ENCODE measurements around the gene MESP1. TPM values are rescaled to one million over a fixed set of nuclear protein-coding genes. Genes with fewer than 3 reads are reported as not detected.

MESP1 gene
- total and polyA plus RNA-seq, 2 of the 4 experiments (the other 2 are of a cell fraction): under 0.01 to 0.10 TPM

- DNase-seq (no peak), ATAC-seq (ENCODE audit: low read depth) (no peak)
- Histone ChIP-seq H4K20me1 (ENCODE audit: insufficient read depth, low read length) (no peaks in the 10 kb centered on the region), H3K79me1 (ENCODE audit: low read depth in 1 of 2, low read length in 2 of 2) (no peaks in the 10 kb centered on the region), H4K91ac (ENCODE audit: insufficient read depth, low read depth, low read length) (no peak overlapping the region), H3K9ac (ENCODE audit: low read depth, low read length) (no peak overlapping the region), H4K8ac (ENCODE audit: low read depth in 2 of 2, low read length in 2 of 2) (no peak overlapping the region), H3K4me3 (ENCODE audit: insufficient read depth, low read depth, low read length) (no peak overlapping the region), H3K9me1 (ENCODE audit: insufficient read depth, low read length) (0 out of 2 replicates have a peak, but pooled peaks cover 5% of the 10 kb centered on the region), H2AFZ (replicated peaks; ENCODE audit: low read length, poor library complexity) (no peak overlapping the region), H3K36me3 (ENCODE audit: control insufficient read depth, insufficient read depth, low read length) (peaks cover 37% of the 10 kb centered on the region), H3K18ac (ENCODE audit: low read depth, low read length) (no peak overlapping the region), H2BK15ac (ENCODE audit: low read depth, low read length) (no peak overlapping the region), H2BK120ac (ENCODE audit: low read depth, low read length) (no peak overlapping the region), H3K14ac (replicated peaks; ENCODE audit: low read depth, low read length) (no peak overlapping the region), H3K4ac (ENCODE audit: low read depth, low read length) (no peak overlapping the region), H3K27me3 (ENCODE audit: control insufficient read depth, insufficient read depth, low read length) (no peaks in the 10 kb centered on the region), H4K5ac (ENCODE audit: low read depth, low read length) (no peak overlapping the region), H3K4me2 (ENCODE audit: low read depth, low read length) (no peak overlapping the region), H3K56ac (ENCODE audit: extremely low read depth, insufficient read depth, low read length) (no peak overlapping the region), H2AK5ac (ENCODE audit: low read depth, low read length) (no peak overlapping the region), H2BK20ac (ENCODE audit: low read depth, low read length) (no peak overlapping the region), H3K23ac (ENCODE audit: low read depth, low read length) (no peak overlapping the region), H2BK5ac (ENCODE audit: low read depth, low read length, poor library complexity, severe bottlenecking) (no peak overlapping the region), H3K9me3 (ENCODE audit: control insufficient read depth, insufficient read depth, low read length) (peaks cover 8% of the 10 kb centered on the region; the same call in 1 of the 2 replicates), H3K27ac (ENCODE audit: insufficient read depth, low read length) (no peak overlapping the region), H2AK9ac (replicated peaks; ENCODE audit: low read depth, low read length, poor library complexity) (peak overlapping the region; percentile 73), H3K4me1 (ENCODE audit: control insufficient read depth, insufficient read depth, low read length) (peaks cover 5% of the 10 kb centered on the region)
- TF ChIP-seq ELK1 (IDR thresholded peaks at IDR 0.05; ENCODE audit: borderline replicate concordance, low read depth, low read length) (no peak), CEBPB (IDR thresholded peaks at IDR 0.05; ENCODE audit: low read depth, low read length) (no peak), MAFK (IDR thresholded peaks at IDR 0.05; ENCODE audit: low read depth, low read length) (no peak), BHLHE40 (IDR thresholded peaks at IDR 0.05; ENCODE audit: low read depth, low read length) (no peak), RCOR1 (IDR thresholded peaks at IDR 0.05; ENCODE audit: insufficient replicate concordance, low read length) (no peak), MAZ (IDR thresholded peaks at IDR 0.05; ENCODE audit: borderline replicate concordance, low read depth, low read length) (no peak), CHD1 (IDR thresholded peaks at IDR 0.05; ENCODE audit: low read depth, low read length) (no peak), FOS (IDR thresholded peaks at IDR 0.05; ENCODE audit: low read depth, low read length) (no peak)
- TF ChIP-seq, protein P1, sequence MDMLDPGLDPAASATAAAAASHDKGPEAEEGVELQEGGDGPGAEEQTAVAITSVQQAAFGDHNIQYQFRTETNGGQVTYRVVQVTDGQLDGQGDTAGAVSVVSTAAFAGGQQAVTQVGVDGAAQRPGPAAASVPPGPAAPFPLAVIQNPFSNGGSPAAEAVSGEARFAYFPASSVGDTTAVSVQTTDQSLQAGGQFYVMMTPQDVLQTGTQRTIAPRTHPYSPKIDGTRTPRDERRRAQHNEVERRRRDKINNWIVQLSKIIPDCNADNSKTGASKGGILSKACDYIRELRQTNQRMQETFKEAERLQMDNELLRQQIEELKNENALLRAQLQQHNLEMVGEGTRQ (IDR thresholded peaks at IDR 0.05; ENCODE audit: low read depth, low read length): no peak
- intact Hi-C loops (cut with micrococcal nuclease): no loop called here
- no TSS peak for BruUV-seq (replicated peaks)
- ChIA-PET CTCF (no interaction called here), POLR2A (ENCODE audit: unreplicated experiment) (no interaction called here)
- dilution Hi-C loops (cut with HindIII; ENCODE audit: low sequenced_read_pairs, unreplicated experiment): no loop called here
- in situ Hi-C loops (cut with MboI; ENCODE audit: low sequenced_read_pairs): no loop called here
- whole genome bisulfite sequencing, 2 experiments (ENCODE audit: extremely low coverage in 2 of 2, insufficient read length in 1 of 2): 100% methylated on average over 8 of the region's 22 CpGs; no CpG with 5 or more reads in 1 of the 2 experiments
These were observed 41.2 kb upstream of the MESP1 start for GRCh38 chr15:89792106-89792805.
